Measurements from ENCODE around the gene CD48.

The CD48 gene

GRCh38 chr1:160665330-160666078, 46.1 kb downstream of the CD48 start:
- TF ChIP-seq CTCF (conservative IDR thresholded peaks at IDR 0.05; ENCODE audit: control insufficient read depth, insufficient read depth, low read depth, low read length): no peak
- no peak for DNase-seq (ENCODE audit: low read depth)
- H3K4me3 ChIP-seq (ENCODE audit: control insufficient read depth, low read depth, low read length): no peak overlapping the region

- no peak for TF ChIP-seq CTCF (conservative IDR thresholded peaks at IDR 0.05; ENCODE audit: control insufficient read depth, insufficient read depth, low read depth, low read length)
- no peak for DNase-seq (ENCODE audit: low read depth)
- no peak overlapping the region for H3K4me3 ChIP-seq (ENCODE audit: control insufficient read depth, low read depth, low read length)
Observed at GRCh38 chr1:160664573-160665051, 47.0 kb downstream of the CD48 start.

GRCh38 chr1:160662910-160663309, 48.7 kb downstream of the CD48 start:
- DNase-seq (ENCODE audit: low read depth): no peak
- no peak overlapping the region for H3K4me3 ChIP-seq (ENCODE audit: control insufficient read depth, low read depth, low read length)
- no peak for TF ChIP-seq CTCF (conservative IDR thresholded peaks at IDR 0.05; ENCODE audit: control insufficient read depth, insufficient read depth, low read depth, low read length)

GRCh38 chr1:160659566-160659965, 52.1 kb downstream of the CD48 start:
- H3K4me3 ChIP-seq (ENCODE audit: control insufficient read depth, low read depth, low read length): no peak overlapping the region
- no peak for DNase-seq (ENCODE audit: low read depth)
- no peak for TF ChIP-seq CTCF (conservative IDR thresholded peaks at IDR 0.05; ENCODE audit: control insufficient read depth, insufficient read depth, low read depth, low read length)

GRCh38 chr1:160658814-160659193, 52.8 kb downstream of the CD48 start:
- no peak for DNase-seq (ENCODE audit: low read depth)
- no peak for TF ChIP-seq CTCF (conservative IDR thresholded peaks at IDR 0.05; ENCODE audit: control insufficient read depth, insufficient read depth, low read depth, low read length)
- no peak overlapping the region for H3K4me3 ChIP-seq (ENCODE audit: control insufficient read depth, low read depth, low read length)

- no peak for DNase-seq (ENCODE audit: low read depth)
- no peak for TF ChIP-seq CTCF (conservative IDR thresholded peaks at IDR 0.05; ENCODE audit: control insufficient read depth, insufficient read depth, low read depth, low read length)
- no peak overlapping the region for H3K4me3 ChIP-seq (ENCODE audit: control insufficient read depth, low read depth, low read length)
Observed at GRCh38 chr1:160658162-160658813, 53.3 kb downstream of the CD48 start.
